Activated CD4-positive, alpha-beta T cell treated with anti-CD3 and anti-CD28 coated beads, Interleukin-2, amount 50 U/mL, for 1 hour (primary cell): ENCODE results near the gene DNAJC7.
"Not testable (repeated sequence)": the region's sequence is repeated elsewhere in the genome, so short reads cannot be mapped to it uniquely, and the experiment has no call there.

Source experiments
- DNase-seq: peaks from one replicate; pipeline ENCODE4 v3.0.0-alpha.2; 2020

Gene DNAJC7

DNA sequence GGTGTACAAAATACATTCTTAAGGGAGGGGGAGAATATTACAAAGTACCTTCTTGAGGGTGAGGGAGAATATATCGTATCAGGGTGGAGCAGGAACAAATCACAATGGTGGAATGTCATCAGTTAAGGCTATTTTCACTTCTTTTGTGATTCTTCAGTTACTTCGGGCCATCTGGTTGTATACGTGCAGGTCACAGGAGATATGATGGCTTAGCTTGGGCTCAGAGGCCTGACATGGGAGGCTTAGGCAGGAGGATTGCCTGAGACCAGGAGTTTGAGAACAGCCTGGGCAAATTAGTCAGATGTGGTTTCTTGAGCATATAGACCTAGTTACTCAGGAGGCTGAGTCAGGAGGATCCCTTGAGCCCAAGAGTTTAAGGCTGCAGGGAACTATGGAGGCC is 73.7 kb downstream of the DNAJC7 start:
- DNase-seq, result no peak

DNA sequence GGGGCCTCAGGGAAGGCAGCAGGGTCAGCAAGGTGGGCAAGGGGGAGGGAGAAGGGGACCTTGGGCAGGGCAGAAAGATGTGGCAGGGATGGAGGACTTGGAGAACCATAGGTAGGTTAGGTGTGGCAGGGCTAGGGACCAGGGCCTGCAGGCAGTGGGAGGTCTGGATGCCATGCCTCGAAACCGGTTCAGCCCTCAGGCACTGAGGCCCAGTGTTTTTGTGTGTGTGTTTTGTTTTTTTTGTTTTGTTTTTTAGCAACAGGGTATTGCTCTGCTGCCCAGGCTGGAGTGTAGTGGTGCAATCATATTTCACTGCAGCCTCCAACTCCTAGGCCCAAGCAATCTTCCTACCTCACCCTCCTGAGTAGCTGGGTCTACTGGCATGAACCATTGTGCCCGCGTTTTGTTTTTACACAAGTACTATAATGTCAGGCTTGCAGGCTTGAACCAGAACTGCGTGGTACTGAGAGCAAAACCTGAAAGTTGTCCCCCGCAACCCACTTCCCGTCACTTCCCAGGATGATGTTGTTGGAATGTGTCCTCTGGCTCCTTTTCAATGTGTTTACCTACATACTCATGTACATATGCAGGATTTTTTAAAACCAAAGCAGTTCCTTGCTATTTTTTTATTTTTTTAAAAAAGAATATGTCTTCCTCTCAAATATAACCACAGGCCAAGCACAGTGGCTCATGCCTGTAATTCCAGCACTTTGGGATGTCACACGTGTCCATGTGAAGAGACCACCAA is 74.4 kb downstream of the DNAJC7 start:
- no peak for DNase-seq

DNA sequence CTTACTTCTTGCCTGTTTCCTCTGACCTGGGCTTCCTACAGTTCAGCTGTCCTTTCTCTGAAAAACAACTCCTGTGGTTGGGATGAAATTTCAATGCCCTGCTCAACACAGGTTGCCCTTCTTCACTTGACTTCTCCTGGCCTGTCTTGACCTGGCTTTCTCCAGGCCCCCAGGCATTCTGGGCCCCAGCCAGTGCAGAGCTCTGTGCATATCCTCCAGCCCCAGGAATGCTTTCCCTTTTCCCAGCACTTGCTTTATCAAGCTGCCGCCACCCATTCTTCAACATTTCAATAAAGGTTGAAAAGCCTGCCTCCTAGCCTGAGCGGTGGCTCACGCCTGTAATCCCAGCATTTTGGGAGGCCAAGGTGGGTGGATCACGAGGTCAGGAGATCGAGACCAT is 76.1 kb downstream of the DNAJC7 start:
- no peak for DNase-seq

DNA sequence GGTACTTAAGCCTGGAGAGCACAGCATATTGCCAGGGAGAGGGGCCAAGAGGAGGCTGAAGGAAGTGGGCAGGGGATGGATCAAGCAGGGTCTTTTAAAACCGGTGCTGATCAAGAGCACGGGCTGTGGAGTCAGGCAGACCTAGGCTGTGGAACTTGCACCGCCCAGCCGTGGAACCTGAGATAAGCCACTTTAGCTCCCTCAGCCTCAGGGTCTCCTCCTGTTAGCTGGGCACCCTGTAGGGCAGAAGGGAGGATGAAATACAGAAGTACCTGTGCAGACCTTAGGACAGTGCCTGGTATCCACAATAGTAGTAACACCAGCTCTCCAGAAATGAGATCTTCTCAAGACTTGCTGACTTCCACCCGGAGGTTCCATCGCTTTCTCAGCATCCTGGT is 77.5 kb downstream of the DNAJC7 start:
- no peak for DNase-seq

DNA sequence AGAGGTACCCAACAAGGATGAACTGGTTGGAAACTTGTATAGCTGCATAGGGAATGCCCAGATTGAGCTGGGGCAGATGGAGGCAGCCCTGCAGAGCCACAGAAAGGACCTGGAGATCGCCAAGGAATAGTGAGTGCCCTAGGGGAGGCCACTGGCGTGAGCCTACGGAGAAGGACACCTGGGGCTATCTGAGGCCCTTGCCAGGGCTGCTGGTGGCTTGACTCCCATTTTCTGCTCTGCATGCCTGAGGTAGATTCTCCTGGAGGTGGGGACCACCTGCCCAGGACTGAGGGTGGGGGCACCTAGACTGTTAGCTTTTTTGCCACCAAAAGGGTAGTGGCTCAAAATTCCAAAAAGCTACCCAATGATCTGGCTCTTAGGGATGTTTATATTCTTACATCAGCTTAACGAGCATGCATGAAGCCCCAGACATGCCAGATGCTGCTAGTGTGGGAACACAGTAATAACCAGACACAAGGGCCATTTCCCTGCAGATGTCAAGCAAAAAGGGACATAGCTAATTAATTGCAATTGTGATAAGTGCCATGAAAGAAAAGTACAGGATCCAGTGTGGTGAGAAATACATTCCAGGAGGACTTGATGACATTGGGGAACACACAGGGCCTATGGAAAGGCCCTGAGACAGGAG is 78.1 kb downstream of the DNAJC7 start:
- DNase-seq, result no peak

DNA sequence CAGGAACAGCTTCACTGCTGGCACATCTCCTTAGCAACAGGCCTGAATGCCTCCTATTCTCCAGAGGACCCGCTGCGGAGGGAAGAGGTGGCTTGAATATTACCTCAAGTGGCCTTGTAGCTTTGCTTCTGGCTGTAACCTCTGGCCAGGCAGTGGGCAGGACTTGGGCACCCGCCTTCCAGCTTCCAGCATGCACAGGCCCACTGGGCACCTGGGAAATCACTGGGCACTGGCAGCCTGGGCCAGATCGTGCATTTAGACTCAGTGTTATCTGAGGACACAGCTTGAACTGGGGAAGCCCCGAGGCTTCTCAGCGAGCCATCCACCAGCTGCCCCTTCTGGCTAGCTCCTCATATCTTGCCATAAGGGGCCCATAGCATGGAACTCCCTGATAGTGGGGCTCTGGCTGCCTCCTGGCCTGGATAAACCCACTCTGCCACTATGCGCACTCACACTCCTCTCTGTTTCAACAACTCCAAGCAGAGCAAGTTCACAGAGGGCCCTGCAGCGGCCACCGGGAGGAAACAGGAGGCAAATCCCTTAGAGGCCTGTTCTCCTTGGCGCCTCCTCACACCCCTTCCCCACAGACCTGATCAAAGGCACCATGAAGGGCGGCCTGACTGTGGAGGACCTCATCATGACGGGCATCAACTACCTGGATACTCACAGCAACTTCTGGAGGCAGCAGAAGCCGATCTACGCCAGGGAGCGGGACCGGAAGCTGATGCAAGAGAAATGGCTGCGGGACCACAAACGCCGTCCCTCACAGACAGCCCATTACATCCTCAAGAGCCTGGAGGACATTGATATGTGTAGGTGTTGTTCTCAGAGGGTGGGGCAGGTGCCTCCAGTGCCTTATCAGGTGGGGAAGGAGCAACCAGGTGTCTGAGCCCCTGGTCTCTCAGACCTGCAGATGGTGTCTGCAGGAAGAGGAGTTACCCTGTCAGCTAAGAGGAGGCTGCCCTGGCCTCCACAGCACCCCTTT is 79.0 kb downstream of the DNAJC7 start:
- no peak for DNase-seq

DNA sequence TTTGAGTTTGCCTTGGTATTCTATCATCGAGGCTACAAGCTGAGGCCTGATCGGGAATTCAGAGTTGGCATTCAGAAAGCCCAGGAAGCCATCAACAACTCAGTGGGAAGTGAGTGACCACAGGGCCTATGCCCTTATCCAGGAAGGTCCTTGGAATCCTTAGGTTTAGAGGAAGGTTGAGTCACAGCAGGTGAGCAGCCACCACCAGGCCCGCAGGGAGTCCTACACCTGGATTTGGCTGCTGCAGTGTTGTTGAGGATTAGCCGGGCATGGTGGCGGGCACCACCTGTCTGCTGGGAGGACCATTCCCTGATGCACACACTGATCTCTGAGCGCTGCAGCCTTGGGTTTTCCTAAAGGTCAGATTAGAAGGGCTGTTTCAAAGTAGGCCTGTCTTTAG is 81.6 kb downstream of the DNAJC7 start:
- DNase-seq, result no peak

DNA sequence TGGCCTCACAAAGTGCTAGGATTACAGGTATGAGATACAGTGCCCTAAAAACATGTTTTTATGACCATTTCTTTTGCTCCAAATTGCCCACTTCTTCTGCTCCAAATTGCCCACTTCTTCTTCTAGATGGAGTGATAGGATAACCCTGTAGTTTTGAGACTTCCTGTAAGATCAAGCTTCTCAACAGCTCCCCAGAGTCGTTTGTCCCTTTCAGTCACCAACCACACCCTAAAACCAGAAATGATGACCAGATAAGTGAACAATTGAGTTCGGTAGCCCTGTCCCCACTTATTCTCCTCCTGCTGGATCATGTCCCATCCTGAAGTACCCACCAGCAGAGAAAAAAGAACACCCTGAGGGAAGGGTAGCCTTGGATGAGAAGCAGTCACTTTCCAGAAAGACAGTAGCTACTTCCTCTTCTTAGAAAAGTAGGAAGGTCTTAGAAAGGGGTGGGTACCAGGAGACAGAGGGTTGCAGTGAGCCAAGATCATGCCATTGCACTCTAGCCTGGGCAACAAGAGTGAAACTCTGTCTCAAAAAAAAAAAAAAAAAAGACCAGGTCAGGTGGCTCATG is 84.3 kb downstream of the DNAJC7 start:
- no peak for DNase-seq

DNA sequence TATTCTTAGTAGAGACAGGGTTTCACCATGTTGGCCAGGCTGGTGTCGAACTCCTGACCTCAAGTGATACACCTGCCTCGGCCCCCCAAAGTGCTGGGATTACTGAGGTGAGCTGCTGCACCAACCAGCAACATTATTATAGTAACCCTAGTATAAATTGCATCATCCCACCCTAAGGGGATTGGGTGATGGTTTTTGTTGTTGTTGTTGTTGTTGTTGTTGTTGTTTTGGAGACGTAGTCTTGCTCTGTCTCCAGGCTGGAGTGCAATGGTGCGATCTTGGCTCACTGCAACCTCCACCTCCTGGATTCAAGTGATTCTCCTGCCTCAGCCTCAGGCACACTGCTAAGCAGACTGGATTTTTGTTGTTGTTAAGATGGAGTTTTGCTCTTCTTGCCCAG is 85.5 kb downstream of the DNAJC7 start:
- DNase-seq, result not testable (repeated sequence)

DNA sequence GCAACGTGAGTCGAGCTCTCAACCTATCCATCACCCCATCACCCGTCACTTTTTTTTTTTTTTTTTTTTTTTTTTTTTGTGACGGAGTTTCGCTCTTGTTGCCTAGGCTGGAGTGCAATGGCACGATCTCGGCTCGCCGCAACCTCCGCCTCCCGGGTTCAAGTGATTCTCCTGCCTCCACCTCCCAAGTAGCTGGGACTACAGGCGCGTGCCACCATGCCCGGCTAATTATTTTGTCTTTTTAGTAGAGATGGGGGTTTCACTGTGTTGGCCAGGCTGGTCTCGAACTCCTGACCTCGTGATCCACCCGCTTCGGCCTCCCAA is 86.4 kb downstream of the DNAJC7 start:
- DNase-seq, result not testable (repeated sequence)

DNA sequence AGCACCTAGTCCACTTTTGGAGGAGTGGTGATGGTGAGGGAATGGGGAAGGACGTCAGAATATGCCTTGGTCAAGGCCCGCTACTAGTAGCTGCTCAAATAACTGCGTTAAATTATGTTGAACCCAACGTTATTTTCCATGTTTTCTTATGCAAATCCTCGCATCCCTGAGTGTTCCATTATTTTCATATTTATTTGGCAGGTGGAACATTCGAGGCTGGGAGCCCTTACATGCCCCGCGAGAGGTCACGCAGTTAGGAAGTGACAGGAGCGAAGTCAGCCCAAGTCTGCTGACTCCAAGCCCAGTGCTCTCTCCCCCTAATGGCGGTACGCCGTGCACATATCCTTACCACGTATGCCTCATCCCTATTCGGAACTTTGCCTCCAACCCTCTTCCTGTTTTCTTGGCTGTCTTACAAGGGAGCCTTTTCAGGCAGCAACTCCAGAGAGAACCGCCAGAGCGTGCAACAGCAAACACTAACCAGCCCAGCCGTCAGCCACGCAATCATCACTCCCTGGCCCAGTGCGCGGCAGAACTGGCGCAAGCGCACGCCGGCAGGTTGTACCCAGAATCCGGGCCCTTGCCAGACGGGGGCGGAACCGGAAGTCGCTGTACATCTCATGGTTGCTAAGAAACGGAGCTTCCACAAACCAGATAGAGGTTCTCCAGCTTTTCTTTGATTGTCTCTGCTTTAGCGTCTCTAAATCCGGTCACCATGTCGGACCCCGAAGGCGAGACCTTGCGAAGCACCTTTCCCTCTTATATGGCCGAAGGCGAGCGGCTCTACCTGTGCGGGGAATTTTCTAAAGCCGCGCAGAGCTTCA is 87.0 kb downstream of the DNAJC7 start, which contains the start of gene ODAD4:
Gene ODAD4, plus strand, starts transcription at position 609 of the 824 bp plus-strand sequence. Its CDS starts 107 bp downstream, at position 716.
- DNase-seq, result peak; percentile 97

DNA sequence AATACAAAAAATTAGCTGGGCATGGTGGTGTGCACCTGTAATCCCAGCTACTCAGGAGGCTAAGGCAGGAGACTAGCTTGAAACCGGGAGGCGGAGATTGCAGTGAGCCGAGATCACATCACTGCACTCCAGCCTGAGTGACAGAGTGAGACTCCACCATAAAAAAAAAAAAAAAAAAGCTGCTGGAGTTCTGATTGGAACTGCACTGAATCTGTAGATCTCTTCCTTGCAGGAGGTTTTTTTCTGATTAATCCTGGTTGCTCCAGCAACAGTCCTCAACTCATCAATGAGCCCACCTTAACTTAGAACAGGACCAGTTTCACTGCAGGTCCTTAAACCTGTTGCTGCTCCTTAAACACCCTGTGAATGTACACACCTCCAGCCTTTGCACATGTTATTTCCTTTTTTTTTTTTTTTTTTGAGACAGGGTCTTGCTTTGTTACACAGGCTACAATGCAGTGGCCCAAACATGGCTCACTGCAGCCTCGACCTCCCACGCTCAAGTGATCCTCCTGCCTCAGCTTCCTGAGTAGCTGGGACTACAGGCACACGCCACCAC is 88.5 kb downstream of the DNAJC7 start:
- no peak for DNase-seq
